H4 (cell line): Measurements from ENCODE around the gene INS. TPM values are rescaled to one million over a fixed set of nuclear protein-coding genes. Genes with fewer than 3 reads are reported as not detected.
"Not testable (repeated sequence)": the region's sequence is repeated elsewhere in the genome, so short reads cannot be mapped to it uniquely, and the experiment has no call there.

Experiments used
- DNase-seq: peaks from one replicate; pipeline ENCODE4 v3.0.0-alpha.2; 2015; ENCODE audit warnings: low spot score
- total RNA-seq: library from RNA; depleted of rRNA; stranded (reverse); fragments of >200 nt; shearing (Covaris generic); gene quantifications from 2 replicates; pipeline ENCODE4 v1.2.3, GENCODE V29; 2014

Gene INS
- total RNA-seq, 1 experiment from 2014 or later: not detected

DNA sequence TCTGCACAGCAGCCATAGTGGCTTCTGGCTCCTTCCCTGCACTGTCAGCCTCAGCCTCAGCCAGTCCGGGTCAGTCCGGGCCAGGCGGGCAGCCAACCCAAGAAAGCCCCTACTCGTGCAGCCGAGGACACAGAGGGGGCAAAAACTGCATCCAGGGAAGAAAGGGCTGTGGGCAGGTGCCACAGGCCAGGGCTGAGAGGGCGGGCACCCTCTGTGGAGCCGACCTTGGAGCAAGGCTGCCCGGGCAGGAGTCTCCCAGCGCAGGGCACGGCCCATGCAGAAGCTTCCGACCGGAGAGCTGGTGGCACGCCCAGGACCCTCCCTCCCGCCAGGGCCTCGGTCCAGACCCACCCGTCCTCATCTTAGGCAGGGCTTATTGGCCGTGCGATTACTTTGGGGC is 21.1 kb upstream of the INS start:
- DNase-seq: no peak

DNA sequence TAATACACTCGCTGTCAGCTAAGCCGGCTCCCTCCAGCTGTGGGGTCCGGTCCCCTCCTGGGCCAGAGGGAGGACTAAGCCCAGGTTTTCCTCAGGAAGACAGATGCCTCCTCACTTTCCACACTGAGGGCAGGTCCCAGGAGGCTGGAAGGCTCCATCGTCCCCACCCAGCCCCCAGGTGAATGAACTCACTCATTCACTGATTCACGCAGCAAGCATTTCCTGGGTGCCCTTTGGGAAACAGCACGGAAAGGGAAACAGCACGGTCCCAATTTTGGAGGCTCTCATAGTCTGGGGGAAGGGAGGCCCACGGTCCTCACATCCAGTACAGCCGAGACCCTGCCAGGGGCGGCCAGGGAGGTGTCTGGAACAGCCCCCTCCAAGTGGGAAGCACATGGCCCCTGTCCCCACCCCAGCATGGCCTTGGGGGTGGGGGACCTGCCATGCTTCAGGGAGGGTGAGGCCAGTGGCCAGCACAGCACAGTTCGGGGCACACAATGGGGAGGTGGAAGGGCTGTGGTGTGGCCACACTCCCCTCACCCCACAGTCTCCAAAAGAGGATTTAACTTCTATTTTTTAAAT is 19.9 kb upstream of the INS start:
- no peak for DNase-seq

- DNase-seq: no peak
These were observed 19.3 kb upstream of the INS start for GRCh38 chr11:2180347-2180746.

GRCh38 chr11:2179516-2179915 is 18.5 kb upstream of the INS start:
- DNase-seq: no peak

DNA sequence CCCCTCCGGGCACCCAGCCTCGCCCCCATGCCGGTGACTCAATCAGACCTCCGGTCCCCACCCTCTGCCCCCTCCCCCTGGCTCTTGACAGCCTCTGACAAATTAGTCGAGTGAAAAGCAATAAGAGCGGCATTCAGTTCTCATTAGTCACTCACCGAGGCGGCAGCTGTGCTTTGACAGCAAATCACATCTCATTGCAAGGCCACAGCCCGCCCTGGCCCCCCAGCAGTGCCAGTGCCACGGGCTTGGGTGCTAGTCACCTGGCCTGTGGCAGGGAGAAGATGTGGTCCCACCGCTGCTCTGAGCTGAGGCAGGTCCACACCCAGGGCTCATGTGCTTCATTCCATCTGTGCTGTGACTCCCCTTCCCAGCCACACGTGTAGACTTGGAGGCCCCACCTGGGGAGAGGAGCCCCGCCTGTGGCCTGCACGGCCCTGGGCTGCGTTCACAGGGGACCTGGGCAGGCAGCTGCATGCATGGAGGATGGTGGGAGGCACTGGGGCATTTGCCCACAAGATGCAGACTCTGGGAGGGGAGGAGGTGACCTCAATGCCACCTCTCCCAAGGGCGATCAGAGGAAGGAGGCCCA is 18.0 kb upstream of the INS start:
- peak; percentile 66 for DNase-seq

- DNase-seq: not testable (repeated sequence)
These were observed 17.2 kb upstream of the INS start for GRCh38 chr11:2178055-2178773.

DNA sequence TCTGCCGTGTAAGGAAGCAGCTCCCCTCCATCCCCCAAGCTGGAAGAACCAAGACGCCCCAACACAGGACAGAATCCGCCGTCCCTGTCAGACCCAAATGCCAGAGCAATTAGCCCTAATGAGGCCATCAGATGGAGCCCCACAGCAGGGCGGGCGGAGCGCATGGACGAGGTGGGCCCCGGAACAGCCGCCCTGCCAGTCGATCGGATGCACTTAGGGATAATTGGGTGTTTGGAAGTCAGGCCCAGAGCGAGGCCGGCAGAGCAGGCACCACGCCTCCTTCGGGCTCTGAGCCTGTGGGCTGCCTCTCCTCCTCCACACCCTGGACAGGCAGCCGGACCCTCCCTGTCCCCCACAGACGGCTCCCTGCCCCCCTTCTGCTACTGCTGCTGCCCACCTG is 16.1 kb upstream of the INS start:
- no peak for DNase-seq

DNA sequence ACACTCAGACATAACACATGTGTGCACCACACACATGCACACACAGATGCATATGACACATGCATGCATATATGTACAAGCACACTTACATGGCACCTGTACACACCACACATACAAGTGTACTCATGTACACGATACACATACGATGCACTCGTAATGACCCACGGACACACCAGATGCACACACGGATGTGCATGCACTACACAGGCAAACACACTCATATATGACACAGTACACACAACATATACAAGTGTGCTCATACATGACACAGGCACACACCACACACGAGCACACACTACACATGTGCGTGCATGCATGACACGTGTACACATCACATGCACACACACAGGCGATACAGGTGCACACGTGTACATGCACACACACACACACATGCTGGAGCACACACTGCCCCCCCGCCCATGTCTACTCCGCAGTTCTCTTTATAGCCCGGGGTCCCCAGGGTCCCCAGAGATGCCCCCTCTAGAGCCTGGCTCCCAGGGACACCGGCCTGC is 15.4 kb upstream of the INS start:
- DNase-seq: no peak

GRCh38 chr11:2175659-2176058 is 14.7 kb upstream of the INS start:
- DNase-seq: peak; percentile 92

DNA sequence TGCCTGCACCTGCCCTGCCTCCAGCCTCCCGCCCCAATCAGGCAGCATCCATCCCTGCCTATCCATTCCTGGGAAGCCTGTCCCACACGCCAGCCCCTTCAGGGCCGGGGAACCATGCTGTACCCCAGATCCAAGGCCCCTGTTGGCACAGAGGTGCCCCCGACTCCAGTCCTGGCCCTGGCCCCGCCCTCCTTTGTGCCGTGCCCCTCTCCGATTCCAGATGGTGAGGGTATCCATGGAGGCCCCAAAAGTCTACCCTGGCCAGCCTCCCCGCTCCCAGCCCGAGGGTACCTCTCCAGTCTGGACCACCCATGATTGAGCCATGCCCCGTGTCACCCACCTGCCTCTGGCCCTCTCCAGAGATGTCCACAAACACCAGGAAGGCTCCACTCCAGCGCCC is 13.4 kb upstream of the INS start:
- no peak for DNase-seq

- no peak for DNase-seq
These were observed 12.8 kb upstream of the INS start for GRCh38 chr11:2173761-2174160.

DNA sequence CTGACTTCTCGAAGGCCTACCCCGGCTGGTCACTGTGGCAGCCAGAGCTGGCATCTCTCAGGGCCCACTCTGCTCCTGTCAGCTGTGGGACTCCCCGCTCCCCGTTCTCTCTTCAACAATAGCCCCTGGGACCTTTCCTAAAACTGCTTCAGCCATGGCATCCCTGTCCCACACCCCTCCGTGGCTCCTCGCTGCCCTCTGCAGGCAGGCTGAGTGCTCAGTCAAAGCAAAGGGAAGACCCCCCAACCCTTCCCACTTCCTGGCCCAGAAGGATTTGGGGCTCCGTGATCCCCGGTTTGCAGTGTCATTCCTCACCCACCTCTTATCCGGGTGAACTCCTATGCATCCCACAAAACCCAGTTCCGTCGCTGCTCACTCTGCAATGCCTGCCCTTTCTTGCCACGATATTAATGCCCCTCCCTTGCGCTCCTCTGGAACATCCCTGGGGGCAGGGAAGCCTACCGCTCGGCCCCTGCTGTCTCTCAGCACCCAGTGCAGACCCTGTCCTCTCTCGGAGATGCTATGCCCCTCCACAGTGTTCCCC is 12.2 kb upstream of the INS start:
- peak; percentile 36 for DNase-seq

DNA sequence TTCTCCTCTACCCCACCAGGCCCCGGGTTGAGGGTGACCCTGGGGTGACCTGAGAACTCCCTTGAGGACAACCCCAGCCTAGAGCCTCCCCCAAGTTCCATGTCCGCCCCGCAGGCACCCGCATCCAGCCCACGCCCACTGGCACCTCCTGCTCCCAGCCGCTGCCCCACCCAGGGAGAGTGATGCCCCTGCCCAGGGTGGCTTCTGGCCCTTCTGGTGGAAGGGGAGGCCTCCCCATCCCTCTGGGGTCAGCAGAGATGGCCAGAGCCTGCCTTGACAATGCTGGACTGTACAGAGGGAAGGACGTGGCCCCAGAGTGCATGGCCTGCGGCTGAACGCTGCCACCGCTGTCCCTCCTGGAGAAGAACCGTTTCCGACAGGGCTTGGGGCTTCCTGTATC is 11.7 kb upstream of the INS start:
- DNase-seq: no peak

- DNase-seq: no peak
These were observed 10.6 kb upstream of the INS start, which contains the start of gene TH for GRCh38 chr11:2171591-2172003. Gene TH (minus strand): TSS chr11:2171815. CDS start chr11:2171786, 29 bp downstream.

DNA sequence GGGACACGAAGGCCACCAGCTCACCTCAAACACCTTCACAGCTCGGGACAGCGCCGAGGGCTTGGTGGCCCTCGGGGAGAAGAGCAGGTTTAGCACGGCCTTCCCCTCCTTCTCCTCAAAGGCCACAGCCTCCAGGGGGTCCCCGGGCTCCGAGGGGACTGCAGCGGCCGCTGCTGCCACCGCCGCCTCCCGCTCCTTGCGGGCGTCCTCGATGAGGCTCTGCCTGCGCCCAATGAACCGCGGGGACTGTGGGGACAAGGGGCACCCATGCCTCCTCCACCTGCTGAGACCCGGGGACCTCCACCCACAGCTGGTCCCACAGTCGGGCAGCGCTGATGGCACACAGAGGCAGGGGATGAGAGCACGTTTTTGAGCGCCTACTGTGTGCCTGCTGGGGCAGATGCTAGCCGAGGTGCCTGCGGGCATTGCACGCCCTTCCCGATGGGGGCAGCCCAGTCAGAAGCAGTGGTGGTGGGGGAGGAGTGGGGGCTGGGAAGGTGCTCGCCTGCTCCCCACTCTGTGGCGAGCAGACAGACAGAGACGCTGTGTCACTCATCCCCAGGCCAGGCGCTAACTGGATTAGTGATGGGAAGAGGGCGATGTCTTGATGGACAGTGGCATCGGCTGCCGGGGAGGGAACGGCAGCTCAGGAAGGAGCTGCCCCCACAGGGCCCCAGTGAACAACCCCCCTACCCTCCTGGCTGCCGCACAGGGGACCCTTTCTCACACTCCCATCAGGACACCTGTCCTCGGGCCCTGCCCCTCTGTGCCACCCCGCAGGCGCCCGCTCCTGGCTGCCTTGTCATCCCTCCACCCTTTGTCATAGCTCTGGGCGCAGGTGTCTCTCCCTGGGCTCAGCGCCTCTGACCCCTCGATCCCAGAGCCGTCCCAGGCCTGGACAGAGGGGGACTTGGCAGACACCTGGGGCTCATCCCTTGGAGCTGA is 8.9 kb upstream of the INS start:
- no peak for DNase-seq

DNA sequence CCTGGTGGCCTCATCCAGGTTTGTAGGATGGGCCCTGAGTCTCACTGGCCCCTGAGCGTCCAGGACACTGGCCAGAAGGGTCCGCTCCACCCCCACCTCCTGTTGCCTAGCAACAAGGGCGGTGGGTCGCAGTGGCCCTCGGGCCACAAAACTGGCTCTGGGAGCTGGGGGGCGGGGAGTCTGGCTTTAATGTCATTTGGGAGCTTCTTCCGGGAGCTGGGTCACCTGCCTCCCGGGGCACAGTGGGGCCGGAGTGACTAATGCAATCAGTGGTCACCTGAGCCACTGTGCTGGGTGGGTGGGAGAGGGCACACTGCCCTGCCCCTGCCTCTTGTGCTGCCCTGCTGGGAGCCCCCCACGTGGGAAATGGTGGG is 8.0 kb upstream of the INS start:
- no peak for DNase-seq

DNA sequence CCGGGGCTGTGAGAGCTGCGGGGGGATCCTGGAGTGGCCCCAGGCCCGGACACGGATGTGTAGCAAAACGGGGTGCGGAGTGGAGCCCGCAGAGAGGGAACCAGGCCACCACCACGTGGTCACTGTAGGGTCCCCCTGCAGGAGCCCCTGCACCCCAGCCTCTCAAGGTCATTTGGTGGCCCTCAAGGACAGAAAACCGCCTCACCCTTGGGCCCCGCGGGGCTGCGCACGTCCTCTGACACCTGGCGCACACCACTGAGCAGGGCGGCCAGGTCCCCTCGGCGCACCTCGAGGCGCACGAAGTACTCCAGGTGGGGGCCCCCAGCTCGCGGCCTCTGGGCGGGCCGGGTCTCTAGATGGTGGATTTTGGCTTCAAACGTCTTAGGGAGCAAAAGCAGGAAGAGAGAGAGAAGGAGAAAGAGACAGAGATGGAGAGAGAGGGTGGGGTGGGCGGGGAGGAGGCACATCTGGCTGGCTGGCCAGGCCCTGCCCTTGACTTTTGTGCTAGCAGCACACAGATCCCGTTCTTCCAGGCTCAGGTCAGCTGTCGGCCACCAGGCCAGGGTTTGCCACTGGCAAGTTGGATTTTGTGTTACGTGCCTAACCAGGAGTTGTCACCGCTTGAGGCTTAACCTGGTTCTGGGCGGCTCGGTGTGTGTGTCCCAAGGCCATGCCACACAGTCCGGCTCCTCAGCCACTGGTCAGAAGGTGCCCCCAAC is 7.4 kb upstream of the INS start:
- no peak for DNase-seq

GRCh38 chr11:2167141-2168045 is 6.4 kb upstream of the INS start:
- no peak for DNase-seq

DNA sequence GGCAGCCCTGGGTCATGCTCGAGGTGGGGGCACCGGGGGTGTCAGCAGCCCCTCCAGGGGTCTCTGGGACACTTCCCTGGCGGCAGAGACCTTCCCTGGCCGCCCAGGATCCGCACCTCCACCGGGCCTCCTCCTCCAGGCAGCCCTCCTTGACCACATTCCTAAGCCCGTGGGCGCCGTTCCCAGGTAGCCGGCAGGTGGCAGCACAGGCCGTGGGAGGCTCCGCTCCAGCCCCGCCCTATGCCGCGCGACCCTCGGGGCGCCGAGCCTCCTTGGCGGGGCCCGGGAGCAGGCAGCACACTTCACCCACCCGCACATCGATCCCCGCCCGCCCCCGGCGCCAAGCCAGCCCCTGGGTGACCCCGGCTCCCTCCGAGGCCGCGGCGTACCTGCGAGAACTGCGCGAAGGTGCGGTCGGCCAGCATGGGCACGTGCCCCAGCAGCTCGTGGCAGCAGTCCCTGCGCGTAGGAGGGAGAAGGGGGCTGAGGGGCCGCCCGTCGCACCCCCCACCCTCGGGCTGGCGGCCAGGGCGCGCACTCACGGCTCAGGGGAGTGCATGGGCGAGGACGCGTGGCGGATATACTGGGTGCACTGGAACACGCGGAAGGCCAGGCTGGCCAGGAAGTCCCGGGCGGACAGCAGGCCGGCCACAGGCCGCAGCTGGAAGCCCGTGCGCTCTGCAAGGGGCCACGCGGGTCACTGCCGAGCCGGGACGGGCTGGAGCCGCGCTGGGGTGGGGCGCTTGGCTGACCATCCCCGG is 5.3 kb upstream of the INS start:
- DNase-seq: no peak
